Measurements from ENCODE around the gene EYS.

GRCh38 chr6:63910863-63911551 lies 1796.0 kb downstream of the EYS start:
- TF ChIP-seq HBP1 (CRISPR knock-in tag; IDR thresholded peaks at IDR 0.05) (no peak), POLR2AphosphoS5 (IDR thresholded peaks at IDR 0.05; ENCODE audit: control insufficient read depth, insufficient read depth, low read depth, low read length) (no peak), CTCF (IDR thresholded peaks at IDR 0.05 in 2 of 3, conservative IDR thresholded peaks at IDR 0.05 in 1 of 3; ENCODE audit: insufficient read depth in 2 of 3, low read depth in 1 of 3, low read length in 3 of 3) (no peak), STAT5B (CRISPR knock-in tag; IDR thresholded peaks at IDR 0.05) (no peak), JUNB (CRISPR knock-in tag; conservative IDR thresholded peaks at IDR 0.05) (no peak), TFAP4 (CRISPR knock-in tag; IDR thresholded peaks at IDR 0.05; ENCODE audit: borderline replicate concordance) (no peak), E2F8 (IDR thresholded peaks at IDR 0.05; ENCODE audit: low read depth, partially characterized antibody) (no peak), ZFX (CRISPR knock-in tag; IDR thresholded peaks at IDR 0.05) (no peak), SMC3 (conservative IDR thresholded peaks at IDR 0.05; ENCODE audit: insufficient read depth, low read depth, low read length) (no peak), POLR2A (conservative IDR thresholded peaks at IDR 0.05) (no peak)
